Measurements from ENCODE around the gene CCDC63.
"Not testable (repeated sequence)": the region's sequence is repeated elsewhere in the genome, so short reads cannot be mapped to it uniquely, and the experiment has no call there.

Gene CCDC63

GRCh38 chr12:110948041-110948440 is 101.3 kb downstream of the CCDC63 start:
- no peak for DNase-seq (ENCODE audit: low read depth in 4 of 4, low spot score in 1 of 4)

GRCh38 chr12:110950466-110950865 is 103.7 kb downstream of the CCDC63 start:
- DNase-seq (ENCODE audit: low read depth in 4 of 4, low spot score in 1 of 4) = not testable (repeated sequence)

GRCh38 chr12:110950867-110951266 is 104.1 kb downstream of the CCDC63 start:
- DNase-seq (ENCODE audit: low read depth in 4 of 4, low spot score in 1 of 4) = not testable (repeated sequence)

Measured in stimulated activated CD4-positive, alpha-beta T cell treated with anti-CD3 and anti-CD28 coated beads, Interleukin-1b, Interleukin-23, amount 100 ng/mL, for 24 hours (primary cell).